Duodenal mucosa (tissue), 2 donors: ENCODE results near the gene SEC14L5.

Experiments used
- H3K27ac ChIP-seq: one replicate; pipeline ENCODE4 v1.7.0; 2013; ENCODE audit warnings: low read depth, low read length
- H3K27me3 ChIP-seq, 2 donors: one replicate each; pipeline ENCODE4 v1.7.0; 2013; ENCODE audit warnings: low read length in 2 of 2, control low read depth in 1 of 2; ENCODE audit not compliant: insufficient read depth in 2 of 2, control insufficient read depth in 1 of 2
- H3K36me3 ChIP-seq, 2 donors: one replicate each; pipeline ENCODE4 v1.7.0; 2013; ENCODE audit warnings: low read length in 2 of 2, control low read depth in 1 of 2; ENCODE audit not compliant: insufficient read depth in 2 of 2, control insufficient read depth in 1 of 2
- H3K4me1 ChIP-seq, 2 donors: one replicate each; pipeline ENCODE4 v1.7.0; 2013; ENCODE audit warnings: low read length in 2 of 2, control low read depth in 1 of 2; ENCODE audit not compliant: insufficient read depth in 2 of 2, control insufficient read depth in 1 of 2
- H3K4me3 ChIP-seq, 2 donors: one replicate each; pipeline ENCODE4 v1.7.0; 2013; ENCODE audit warnings: low read length in 2 of 2, low read depth in 1 of 2
- H3K9ac ChIP-seq, 2 donors: one replicate each; pipeline ENCODE4 v1.7.0; 2013; ENCODE audit warnings: low read length in 2 of 2, low read depth in 1 of 2
- H3K9me3 ChIP-seq, 2 donors: one replicate each; pipeline ENCODE4 v1.7.0; 2013; ENCODE audit warnings: low read length in 2 of 2, control low read depth in 1 of 2; ENCODE audit not compliant: control insufficient read depth in 1 of 2

SEC14L5 gene

GRCh38 chr16:4917117-4917516 is 41.0 kb upstream of the SEC14L5 start:
- no peaks in the 10 kb centered on the region for H3K27me3 ChIP-seq

GRCh38 chr16:4918781-4919251 is 39.3 kb upstream of the SEC14L5 start:
- no peak overlapping the region for H3K4me3 ChIP-seq
- H3K4me1 ChIP-seq: peaks cover 4% of the 10 kb centered on the region in 2 donors
- no peaks in the 10 kb centered on the region for H3K36me3 ChIP-seq
- no peaks in the 10 kb centered on the region for H3K27me3 ChIP-seq
- H3K9me3 ChIP-seq: no peaks in the 10 kb centered on the region
- H3K9ac ChIP-seq: no peak overlapping the region
- no peak overlapping the region for H3K27ac ChIP-seq

More at GRCh38 chr16:4917117-4917516, 41.0 kb upstream of the SEC14L5 start:
- H3K9ac ChIP-seq: no peak overlapping the region
- no peaks in the 10 kb centered on the region for H3K9me3 ChIP-seq
- no peaks in the 10 kb centered on the region for H3K36me3 ChIP-seq
- no peak overlapping the region for H3K27ac ChIP-seq
- peaks cover 4% of the 10 kb centered on the region in 2 donors for H3K4me1 ChIP-seq
- no peak overlapping the region for H3K4me3 ChIP-seq

- Histone ChIP-seq H3K9me3 (no peaks in the 10 kb centered on the region), H3K4me3 (no peak overlapping the region), H3K27me3 (no peaks in the 10 kb centered on the region), H3K9ac (no peak overlapping the region), H3K4me1 (peaks cover 13 to 18% of the 10 kb centered on the region in 2 donors), H3K27ac (no peak overlapping the region), H3K36me3 (no peaks in the 10 kb centered on the region)
Observed at GRCh38 chr16:4920826-4921225, 37.3 kb upstream of the SEC14L5 start.

GRCh38 chr16:4922721-4923342 is 35.3 kb upstream of the SEC14L5 start:
- no peaks in the 10 kb centered on the region for H3K27me3 ChIP-seq
- H3K36me3 ChIP-seq: no peaks in the 10 kb centered on the region
- H3K4me3 ChIP-seq: no peak overlapping the region
- no peak overlapping the region for H3K27ac ChIP-seq
- peaks cover 3 to 8% of the 10 kb centered on the region in 2 donors for H3K9me3 ChIP-seq
- H3K9ac ChIP-seq: no peak overlapping the region
- peaks cover 13 to 18% of the 10 kb centered on the region in 2 donors for H3K4me1 ChIP-seq

- Histone ChIP-seq H3K4me3 (no peak overlapping the region), H3K4me1 (peaks cover 9 to 16% of the 10 kb centered on the region in 2 donors)
Observed at GRCh38 chr16:4923853-4924252, 34.3 kb upstream of the SEC14L5 start.

GRCh38 chr16:4924593-4925292 is 33.4 kb upstream of the SEC14L5 start:
- Histone ChIP-seq H3K4me1 (peaks cover 9 to 14% of the 10 kb centered on the region in 2 donors), H3K27ac (no peak overlapping the region), H3K27me3 (no peaks in the 10 kb centered on the region), H3K9me3 (peaks cover 3 to 8% of the 10 kb centered on the region in 2 donors), H3K36me3 (no peaks in the 10 kb centered on the region), H3K9ac (no peak overlapping the region), H3K4me3 (no peak overlapping the region)

More at GRCh38 chr16:4923853-4924252, 34.3 kb upstream of the SEC14L5 start:
- Histone ChIP-seq H3K9me3 (peaks cover 3 to 8% of the 10 kb centered on the region in 2 donors), H3K27me3 (no peaks in the 10 kb centered on the region), H3K9ac (no peak overlapping the region), H3K27ac (no peak overlapping the region), H3K36me3 (no peaks in the 10 kb centered on the region)

- no peaks in the 10 kb centered on the region for H3K27me3 ChIP-seq
- no peak overlapping the region for H3K9ac ChIP-seq
- no peaks in the 10 kb centered on the region for H3K36me3 ChIP-seq
- H3K27ac ChIP-seq: no peak overlapping the region
- H3K9me3 ChIP-seq: peaks cover 3 to 8% of the 10 kb centered on the region in 2 donors
- H3K4me3 ChIP-seq: no peak overlapping the region
- H3K4me1 ChIP-seq: peaks cover 9 to 14% of the 10 kb centered on the region in 2 donors
Observed at GRCh38 chr16:4925293-4925607, 32.9 kb upstream of the SEC14L5 start.

GRCh38 chr16:4925791-4926190 is 32.3 kb upstream of the SEC14L5 start:
- Histone ChIP-seq H3K9me3 (peaks cover 3 to 8% of the 10 kb centered on the region in 2 donors), H3K9ac (no peak overlapping the region), H3K4me3 (no peak overlapping the region), H3K36me3 (no peaks in the 10 kb centered on the region), H3K4me1 (peaks cover 9 to 14% of the 10 kb centered on the region in 2 donors), H3K27ac (no peak overlapping the region), H3K27me3 (no peaks in the 10 kb centered on the region)

- Histone ChIP-seq H3K4me1 (peaks cover 9 to 14% of the 10 kb centered on the region in 2 donors), H3K36me3 (no peaks in the 10 kb centered on the region), H3K27me3 (no peaks in the 10 kb centered on the region), H3K9me3 (peaks cover 3 to 8% of the 10 kb centered on the region in 2 donors), H3K9ac (no peak overlapping the region), H3K4me3 (no peak overlapping the region), H3K27ac (no peak overlapping the region)
Observed at GRCh38 chr16:4926928-4927327, 31.2 kb upstream of the SEC14L5 start.

GRCh38 chr16:4927661-4928060 is 30.5 kb upstream of the SEC14L5 start:
- Histone ChIP-seq H3K9me3 (peaks cover 3 to 8% of the 10 kb centered on the region in 2 donors), H3K27ac (no peak overlapping the region), H3K4me3 (no peak overlapping the region), H3K27me3 (no peaks in the 10 kb centered on the region), H3K36me3 (no peaks in the 10 kb centered on the region), H3K4me1 (peaks cover 9 to 14% of the 10 kb centered on the region in 2 donors), H3K9ac (no peak overlapping the region)
